Stimulated activated CD8-positive, alpha-beta memory T cell treated with anti-CD3 and anti-CD28 coated beads, Interleukin-4, amount 100 ng/mL, for 1 hour (primary cell): ENCODE results near the gene TMPRSS4.

ENCODE experiments used
- DNase-seq, 2 donors: peaks; one replicate each; pipeline ENCODE4 v3.0.0-alpha.2; 2020; ENCODE audit warnings: low read depth in 2 of 2, low spot score in 1 of 2

The TMPRSS4 gene

DNA sequence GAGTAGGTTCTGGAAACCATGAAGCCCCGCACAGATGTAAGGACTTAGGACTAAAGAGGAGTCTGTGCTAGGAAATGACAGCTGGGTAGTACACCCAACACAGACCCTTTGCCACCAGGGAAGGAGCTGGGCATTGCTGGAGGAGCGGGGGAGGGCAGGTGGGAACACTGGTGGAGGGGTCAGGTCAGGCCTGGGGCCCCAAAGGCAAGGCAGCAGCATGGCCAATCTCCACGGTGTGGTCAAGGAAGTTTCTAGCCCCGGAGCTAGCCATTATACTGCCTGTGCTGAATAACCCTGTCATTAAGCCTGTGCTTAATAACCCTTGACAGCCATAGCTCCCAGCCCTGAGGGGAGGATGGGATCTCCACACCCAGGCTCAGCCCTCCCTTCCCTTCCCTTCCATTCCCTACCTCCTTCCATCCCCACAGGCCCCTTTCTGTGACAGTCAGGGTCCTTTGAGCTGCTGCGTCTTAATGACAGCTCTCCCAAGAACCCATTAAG, 2.1 kb downstream of the TMPRSS4 start:
- no peak for DNase-seq

DNA sequence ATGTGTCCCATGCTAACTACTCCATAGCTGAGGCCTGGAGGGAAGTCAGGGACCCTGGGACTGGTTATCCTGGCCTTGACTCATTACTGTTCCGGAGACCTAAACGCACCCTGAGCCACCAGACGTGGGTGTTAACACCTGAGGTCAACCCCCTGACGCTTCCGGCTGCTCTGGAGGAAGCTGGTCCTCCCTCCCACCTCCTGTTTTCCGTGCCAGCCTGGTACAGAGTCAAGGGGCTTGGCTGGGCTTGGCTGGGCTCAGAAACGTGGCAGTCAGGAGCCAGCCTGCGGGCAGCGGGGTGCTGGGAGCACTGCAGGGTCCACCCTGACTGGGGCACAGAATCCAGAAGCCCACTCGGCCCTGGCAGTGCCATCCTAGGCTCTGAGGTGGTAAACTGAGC, 2.6 kb downstream of the TMPRSS4 start:
- DNase-seq: no peak

DNA sequence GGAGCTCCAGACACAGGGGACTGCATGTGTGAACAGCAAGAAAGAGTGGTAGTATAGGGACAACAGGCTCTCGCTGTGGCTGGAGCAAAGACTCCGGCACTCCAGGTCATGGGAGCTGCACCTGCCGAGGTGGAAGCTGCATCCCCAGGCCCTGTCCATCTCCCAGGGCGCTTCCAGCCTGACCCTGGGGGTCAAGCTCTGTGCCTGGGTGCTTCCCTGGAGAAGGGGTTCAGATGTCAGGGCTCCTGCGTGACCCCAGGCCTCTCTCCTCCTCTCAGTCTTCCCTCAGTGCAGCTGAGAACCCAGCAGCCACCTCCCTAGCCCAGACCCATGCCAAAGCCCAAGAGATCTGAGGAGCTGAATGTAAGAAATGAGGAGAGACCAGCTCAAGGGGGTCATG, 3.4 kb downstream of the TMPRSS4 start:
- no peak for DNase-seq

DNA sequence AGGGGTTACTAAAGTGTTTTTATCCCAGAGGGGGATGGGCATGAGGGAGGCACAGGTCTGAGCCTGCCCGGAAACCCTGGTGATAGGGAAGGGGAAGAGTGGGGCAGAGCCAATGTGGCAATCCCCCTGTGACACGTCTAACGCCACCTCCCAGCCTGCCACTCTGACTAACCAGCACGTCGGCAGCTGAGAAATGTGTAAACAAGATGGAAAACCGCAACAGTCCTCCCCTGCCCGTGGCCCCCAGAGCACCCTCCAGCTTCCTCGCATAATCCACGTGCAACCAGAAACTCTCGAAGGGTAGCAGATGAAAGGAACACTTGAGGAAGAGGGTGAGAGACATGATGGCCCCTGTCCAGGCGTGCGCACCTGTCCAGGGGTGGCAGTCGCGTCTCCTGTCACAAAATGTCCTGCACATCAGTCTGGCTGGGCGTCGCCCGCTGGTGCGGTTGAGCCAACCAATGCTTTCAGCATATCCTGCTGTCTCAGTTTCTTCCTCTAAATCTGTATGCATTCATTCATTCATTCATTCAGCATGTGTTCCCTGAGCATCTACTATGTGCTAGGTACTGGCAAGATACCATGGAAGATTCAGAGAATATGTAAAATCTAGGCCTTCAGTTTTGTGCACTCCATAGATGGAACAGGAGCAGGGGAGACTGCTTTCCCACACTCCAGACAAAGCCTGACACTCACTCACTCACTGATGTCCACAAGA, 4.5 kb downstream of the TMPRSS4 start:
- no peak for DNase-seq

DNA sequence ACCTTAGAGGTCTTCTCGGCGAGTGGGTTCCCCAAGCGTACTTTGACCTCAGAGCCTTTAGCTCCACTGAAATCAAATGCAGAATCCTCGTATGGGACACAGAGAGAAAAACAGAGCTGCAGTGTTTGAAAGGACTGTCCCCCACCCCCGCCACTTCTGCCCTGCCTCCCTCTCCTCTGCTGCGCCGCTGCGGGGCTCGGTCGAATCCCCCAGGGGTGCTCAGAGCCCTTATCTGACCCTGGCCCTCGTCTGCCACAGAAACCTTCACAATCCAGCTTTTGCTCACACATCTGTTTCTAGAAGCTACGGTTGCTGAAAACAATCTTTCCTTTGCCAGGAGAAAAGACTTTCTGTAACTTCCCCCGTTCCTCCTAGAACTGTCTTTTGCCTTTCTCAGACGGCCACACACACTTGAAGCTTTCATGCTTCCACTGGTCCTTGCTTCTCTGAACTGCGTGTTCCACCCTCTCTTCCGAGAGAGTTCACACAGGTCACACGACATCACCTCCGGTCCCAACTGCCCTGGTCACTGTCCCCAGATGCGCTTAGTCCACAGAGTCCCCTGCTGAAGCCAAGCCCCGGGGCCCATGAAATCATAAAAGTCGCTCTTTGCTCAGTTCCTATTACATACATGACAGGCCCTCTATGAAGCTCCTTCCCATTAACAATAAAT, 6.1 kb downstream of the TMPRSS4 start:
- no peak for DNase-seq

DNA sequence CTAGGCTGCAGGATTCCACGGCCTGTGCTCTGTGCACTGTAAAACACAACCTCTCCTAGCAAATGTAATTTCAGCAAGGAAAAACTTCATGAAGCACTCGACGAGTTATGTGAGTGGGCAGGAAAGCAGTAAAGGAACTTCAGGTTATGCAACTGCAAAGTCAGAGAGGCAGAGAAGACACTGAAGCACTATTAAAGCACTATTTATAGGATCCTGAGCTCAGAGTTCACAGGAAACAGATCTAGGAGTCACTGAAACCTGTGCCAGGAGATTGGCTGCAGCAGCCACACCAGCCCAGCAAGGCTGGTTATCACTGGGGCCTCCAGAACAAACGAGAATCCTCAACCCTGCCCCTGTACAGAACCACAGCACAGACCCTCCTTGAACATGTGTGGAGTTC, 7.4 kb downstream of the TMPRSS4 start:
- DNase-seq: no peak

DNA sequence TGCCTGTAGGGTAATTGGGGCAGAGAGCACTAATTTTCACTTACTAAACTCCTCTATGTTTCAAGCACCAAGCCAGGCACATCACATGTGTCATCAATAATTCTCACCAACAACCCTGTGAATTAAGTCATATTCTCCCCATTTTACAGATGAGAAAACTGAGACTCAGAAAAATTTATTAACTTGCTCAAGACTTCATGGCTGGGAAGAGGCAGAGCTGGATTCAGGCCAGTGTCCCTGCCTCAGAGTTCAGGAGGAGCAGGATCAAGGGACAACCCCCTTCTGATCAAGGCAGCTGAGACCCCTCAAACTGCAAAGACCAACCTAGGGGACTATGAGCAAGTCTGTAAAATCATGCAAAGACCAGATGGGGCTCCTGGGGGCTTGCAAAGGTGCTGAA, 7.8 kb downstream of the TMPRSS4 start:
- no peak for DNase-seq

DNA sequence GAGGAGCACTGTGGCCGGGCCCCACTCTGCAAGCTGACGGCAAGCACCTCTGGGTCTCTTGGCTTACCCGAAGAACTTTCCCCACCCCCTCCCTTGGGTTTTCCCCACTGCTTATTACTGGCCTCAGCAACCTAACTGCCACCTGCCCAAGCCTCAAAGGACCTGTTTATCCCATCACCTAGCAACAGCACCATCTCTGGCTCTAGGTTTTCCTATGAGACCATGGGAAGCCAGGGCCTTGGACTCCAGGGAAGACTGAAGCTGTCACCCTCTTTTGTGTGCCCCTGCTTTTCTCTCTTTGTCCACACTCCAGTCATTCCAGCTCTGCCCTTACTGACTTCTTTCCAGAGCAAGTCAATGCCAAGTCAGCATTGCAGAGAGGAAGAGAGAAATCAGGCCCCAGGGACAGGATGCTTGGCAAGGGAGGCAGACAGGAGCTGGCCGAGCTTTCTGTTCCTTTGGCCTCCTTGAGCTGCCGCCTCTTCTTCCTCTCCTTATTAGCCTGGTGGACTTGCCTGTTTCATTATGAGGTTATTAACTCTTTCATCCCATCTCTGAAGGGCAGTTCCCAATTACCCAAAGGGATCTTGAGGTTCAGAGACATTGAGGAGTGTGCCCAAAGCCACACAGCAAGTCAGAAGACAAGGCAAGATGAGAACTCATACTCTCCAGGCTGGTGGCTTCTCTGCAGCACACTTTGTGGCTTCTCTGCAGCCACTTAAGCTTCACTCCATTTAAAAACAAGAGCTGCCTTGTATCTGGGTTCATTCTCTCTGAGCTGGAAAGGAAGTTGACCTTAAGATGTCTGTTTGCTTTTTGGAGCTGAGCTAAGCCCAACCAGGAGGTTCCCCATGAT, 10.3 kb downstream of the TMPRSS4 start, which contains the start of gene SMIM35:
TSS of gene SMIM35 (minus strand) at position 51 of the 856 bp plus-strand sequence. CDS start 206 bp downstream, outside the sequence.
- DNase-seq: no peak

DNA sequence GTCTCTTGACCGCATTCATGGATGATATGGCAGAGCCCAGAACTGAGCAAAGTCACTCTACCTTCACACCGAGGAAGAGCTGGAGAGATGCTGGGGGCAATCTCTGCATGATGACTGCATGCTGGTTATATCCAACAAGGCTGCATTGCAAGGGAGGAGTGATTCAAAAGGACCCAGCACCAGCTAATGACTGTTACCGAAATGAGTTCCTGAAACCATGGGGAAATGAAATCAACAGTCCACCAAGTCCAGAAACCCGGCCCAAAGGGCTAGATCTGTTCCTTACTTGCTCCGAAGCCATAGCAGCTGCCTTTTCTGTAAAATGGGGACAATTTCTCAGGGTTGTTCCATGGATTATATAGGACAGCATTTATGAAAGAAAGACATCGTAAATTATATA, 11.1 kb downstream of the TMPRSS4 start:
- DNase-seq: no peak

DNA sequence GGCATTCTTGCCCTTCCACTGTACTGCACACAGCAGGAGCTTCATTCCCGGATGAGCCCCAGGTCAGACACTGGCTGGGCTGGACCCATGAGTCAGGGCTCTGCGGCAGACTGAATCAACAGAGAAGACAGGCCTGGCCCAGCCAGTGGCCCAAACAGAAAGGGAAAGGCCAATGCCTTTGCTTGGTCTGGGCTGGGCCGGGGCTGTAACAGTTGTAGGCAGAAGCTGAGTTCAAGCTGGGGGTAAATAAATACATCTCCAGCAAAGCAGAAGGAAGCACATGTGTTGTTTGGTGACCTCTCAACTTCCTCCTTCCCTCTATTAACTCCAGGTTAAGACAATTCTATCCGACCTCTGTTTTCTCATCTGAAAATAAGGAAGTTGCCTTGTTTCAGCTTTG, 11.7 kb downstream of the TMPRSS4 start:
- no peak for DNase-seq

DNA sequence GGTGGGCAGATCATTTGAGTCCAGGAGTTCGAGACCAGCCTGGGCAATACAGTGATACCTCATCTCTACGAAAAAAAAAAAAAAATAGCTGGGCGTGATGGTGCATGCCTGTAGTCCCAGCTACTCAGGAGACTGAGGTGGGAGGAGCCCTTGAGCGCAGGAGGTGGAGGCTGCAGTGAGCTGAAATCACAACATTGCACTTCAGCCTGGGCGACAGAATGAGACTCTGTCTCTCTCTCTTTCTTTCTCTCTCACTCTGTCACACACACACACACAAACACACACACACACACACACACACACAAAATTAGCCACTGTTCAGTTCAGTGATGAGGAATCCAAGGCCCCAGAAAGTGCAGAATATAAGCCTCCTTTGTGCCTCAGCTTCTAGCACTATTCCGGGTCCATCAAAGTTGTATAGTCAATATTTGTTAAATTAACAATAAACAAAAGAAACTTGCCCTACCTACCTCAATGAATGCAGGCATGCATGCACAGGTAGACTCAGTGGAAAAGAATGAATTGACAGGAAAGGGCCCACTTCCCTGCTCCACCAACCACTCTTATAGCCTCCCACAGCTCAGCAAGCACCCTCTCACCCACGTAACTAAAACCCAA, 13.8 kb downstream of the TMPRSS4 start:
- DNase-seq: no peak

DNA sequence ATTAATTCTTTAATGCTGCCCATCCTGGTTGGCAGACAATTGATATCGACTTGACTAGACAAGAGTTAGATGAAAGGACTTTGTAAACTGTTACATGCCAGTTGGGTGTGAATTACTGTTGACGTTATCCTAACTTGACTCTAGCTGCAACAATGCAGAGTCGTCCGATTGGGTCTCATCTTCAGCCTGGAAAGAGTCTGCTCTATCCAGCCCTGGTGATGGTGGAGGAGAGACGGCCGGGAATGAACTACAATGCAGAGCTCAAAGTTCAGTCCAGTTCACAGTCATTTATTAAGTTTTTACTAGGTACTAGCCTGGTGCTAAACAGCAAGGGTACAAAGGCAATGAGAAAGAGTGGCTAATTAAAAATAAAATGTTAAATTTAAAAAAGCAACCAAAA, 14.8 kb downstream of the TMPRSS4 start:
- no peak for DNase-seq

DNA sequence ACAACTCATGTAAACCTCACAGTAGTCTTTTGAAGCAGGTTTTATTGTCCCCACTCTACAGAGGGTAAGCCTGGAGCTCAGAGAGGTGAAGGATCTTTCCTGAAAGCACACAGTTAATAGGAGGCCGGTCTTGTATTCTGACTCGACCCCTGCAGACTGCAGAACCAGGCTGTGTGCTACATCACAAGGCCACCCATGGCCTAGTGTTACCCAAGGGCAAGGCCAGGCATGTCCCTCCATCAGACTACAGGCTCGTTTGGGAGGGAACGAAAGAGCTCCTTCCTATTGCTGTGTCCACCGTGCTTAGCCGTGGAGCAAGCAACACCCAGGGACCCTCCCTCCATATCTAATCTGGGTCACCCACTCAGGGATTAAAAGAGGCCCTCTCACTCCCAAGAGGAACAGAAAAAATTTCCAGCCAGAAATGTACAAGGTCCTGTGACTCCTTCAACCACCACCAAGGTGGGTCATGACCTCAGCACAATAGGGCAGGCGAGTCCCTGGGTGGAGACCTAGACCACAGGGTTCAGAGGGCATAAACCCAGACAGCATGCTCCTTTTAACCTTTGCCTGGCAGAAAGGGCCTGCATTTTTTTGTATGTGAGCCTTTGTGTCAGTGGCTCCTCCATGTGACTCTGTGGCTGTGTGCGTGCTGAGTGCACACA, 16.2 kb downstream of the TMPRSS4 start:
- no peak for DNase-seq

DNA sequence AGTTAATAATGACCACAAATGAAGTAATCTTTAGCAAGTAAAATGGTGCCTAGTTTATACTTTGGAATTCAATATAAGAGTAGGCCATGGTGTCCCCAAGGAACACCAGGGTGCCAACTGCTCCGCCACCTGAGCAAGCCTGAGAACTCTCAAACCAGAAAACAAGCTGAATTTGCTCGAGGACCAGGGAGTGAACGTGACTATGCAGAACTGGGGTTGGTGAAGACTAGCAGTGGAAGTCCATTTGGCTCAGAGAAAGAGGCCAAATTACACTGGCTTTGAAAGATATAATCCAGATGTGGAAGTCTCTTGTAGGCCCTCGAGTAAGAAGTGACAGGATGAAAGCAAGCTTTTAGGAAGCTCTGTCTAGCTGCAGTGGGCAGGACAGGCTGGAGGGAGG, 18.6 kb downstream of the TMPRSS4 start:
- DNase-seq: no peak

DNA sequence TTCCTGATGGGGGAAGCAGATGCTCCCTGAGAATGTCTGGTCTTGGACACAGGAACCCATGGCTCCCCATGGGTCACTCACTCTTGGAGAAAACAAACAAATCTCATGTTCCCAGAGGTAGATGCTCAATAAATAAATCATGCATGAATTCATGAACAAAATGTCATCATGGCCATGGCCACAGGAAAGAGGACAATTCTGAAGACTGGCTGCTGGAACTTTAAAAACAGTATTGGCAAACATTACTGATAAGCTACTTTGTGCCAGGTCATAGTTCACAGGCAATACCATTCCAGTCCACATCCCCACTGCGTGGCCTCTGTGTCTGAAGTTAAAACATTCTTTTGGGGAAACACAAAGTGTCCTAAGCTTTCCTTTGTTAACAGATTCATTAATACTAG, 19.1 kb downstream of the TMPRSS4 start:
- no peak for DNase-seq

DNA sequence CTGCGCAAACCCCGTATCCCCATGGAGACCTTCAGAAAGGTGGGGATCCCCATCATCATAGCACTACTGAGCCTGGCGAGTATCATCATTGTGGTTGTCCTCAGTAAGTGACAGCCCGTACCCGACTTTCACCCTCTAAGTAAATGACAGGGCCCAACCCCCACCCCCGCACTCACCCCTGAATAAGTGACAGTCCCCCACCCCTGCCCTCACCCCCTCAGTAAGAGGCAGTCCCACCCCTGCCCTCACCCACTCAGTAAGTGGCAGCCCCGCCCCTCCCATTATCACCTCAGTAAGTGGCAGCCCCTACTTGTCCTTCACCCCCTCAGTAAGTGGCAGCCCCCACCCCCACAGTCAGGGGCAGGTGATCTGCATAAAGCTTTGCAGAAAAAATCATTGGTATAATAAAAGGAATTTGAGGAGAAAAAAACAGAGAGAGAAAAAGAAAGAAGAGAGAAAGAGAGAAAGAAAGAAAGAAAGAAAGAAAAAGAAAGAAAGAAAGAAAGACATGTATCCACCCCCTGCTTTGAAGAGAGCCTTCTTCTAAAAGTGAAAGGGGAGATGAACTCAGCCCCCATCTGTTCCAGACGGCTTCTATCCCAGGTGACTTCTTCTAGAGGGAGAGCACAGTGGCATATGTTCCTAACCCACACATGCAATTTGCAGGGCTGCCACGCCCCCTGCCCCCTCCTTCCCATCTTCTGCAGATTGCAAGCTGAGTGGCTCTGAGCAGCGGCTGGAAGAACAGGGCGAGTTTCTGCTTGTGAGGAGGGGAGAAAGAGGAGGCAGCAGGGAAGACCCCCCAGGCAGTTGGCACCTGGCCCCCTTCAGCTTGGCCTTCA, 22.3 kb downstream of the TMPRSS4 start:
- no peak for DNase-seq

DNA sequence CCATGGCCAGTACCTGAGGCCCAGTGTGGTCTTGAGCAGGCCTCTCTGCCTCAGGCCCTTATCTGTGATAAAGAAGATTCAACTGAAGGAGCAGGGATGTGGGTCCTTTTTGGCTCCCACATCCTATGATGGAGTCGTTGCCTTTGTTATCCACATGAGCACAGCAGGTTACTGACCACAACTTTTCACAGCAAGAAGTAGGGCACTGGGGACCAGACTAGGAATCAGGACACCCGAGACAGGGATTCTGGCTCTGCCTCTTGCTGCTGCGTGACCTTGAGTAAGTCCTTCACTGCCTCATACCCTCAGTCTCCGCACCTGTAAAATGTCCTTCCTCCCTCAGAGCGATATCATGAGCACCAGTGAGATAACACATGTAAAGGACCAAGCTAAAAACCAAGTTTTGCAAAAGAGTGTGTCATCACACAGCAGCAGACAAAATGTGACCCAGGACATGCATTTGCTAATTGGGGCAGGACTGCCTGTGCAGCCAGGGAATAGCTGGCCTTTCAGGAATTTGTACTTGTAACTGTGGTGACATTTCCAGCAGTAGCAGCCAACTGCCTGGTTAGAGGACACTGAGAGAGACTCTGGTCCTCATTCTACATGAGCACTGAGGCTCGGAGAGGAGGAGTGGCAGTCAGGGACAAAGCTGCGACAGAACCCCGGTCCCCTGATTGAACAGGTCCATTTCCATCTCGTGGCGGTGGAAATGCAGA, 23.1 kb downstream of the TMPRSS4 start:
- DNase-seq: no peak

DNA sequence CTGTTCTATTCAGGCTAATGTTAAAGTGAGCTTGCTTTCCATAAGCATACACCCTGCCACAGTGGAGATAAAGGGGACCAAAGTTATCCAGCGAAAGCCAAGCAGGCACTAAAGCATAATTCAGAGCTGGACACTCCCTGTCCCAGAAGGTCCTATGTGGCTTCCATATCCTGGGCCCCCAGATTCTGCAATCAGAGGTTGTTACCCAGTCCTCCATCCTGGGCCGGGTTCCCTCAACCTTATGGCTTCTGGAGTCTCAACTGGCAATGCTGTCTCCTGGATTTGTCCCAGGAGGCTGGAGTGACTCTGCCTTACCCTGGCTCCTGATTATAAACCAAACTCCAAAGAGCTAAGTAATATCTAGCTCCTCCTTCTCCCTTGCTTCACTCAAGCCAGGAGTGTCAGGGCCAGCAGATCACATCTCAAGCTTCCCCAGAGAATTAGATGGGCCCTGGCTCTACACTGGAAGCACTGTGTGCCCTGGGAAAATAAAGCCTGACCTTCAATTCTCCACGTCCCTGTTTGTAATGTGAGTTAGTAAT, 23.9 kb downstream of the TMPRSS4 start:
- DNase-seq: no peak

DNA sequence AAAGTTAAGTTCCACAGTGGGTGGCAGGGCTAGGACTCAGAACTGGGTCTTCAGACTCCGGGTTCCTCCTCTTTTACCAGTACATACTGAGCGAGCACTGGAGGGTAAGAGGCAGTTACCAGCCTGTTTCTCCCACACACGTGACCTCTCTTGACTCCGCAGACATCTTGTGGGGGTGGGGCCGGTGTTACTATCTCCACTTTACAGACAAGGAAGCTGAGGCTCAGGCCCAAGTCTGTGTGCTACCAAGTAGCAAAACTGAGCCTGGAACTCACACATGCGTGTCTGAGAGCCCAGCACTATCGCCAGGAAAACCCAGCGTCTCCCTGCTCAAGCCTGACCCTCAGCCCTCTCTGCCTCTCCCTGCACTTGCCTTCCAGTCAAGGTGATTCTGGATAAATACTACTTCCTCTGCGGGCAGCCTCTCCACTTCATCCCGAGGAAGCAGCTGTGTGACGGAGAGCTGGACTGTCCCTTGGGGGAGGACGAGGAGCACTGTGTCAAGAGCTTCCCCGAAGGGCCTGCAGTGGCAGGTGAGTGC, 25.9 kb downstream of the TMPRSS4 start:
- DNase-seq: no peak
